OCI-LY7 (cell line): ENCODE measurements around the gene IGSF9. TPM values are rescaled to one million over a fixed set of nuclear protein-coding genes. Genes with fewer than 3 reads are reported as not detected.

Source experiments
- BruUV-seq: library from RNA; stranded (reverse); fragments of 400-500 nt; replicated peaks from 2 replicates; lab custom pipeline; 2021; lab: Mats Ljungman, UMichigan
- CTCF ChIA-PET: fragments of 300-600 bp; sonication (Branson Sonifier 250); formaldehyde crosslinking; loops from one replicate; lab custom pipeline; 2022; ENCODE audit warnings: antibody characterized with exemption; ENCODE audit not compliant: unreplicated experiment; lab: Charles Lee
- POLR2A ChIA-PET: fragments of 300-600 bp; sonication (Branson Sonifier 250); formaldehyde crosslinking; loops from one replicate; lab custom pipeline; 2022; ENCODE audit warnings: antibody characterized with exemption; lab: Charles Lee
- DNase-seq: peaks from one replicate; pipeline ENCODE4 v3.0.0-alpha.2; 2015; ENCODE audit warnings: low spot score
- H2AFZ ChIP-seq: fragments of 200-600 bp; sonication (generic), shearing (Covaris generic); 2 replicates; pipeline ENCODE4 v1.6.1; 2014; ENCODE audit warnings: mild to moderate bottlenecking, antibody characterized with exemption, low read length, moderate library complexity
- H3K27ac ChIP-seq: fragments of 200-600 bp; sonication (generic); 2 replicates; pipeline ENCODE4 v1.5.1; 2014; ENCODE audit warnings: mixed run types, low read depth, mild to moderate bottlenecking, moderate library complexity, low read length, inconsistent platforms; ENCODE audit not compliant: poor library complexity, severe bottlenecking
- H3K36me3 ChIP-seq: fragments of 200-600 bp; sonication (generic); 2 replicates; pipeline ENCODE4 v1.6.1; 2014; ENCODE audit warnings: mild to moderate bottlenecking, antibody characterized with exemption, low read length, moderate library complexity, mixed read lengths; ENCODE audit not compliant: insufficient read depth
- H3K4me1 ChIP-seq: fragments of 200-600 bp; sonication (generic); 2 replicates; pipeline ENCODE4 v1.5.1; 2014; ENCODE audit warnings: mild to moderate bottlenecking, low read length; ENCODE audit not compliant: insufficient read depth, poor library complexity, severe bottlenecking
- H3K4me2 ChIP-seq: fragments of 200-600 bp; sonication (generic); 2 replicates; pipeline ENCODE4 v1.6.1; 2014; ENCODE audit warnings: mild to moderate bottlenecking, low read length
- H3K4me3 ChIP-seq: fragments of 200-600 bp; sonication (generic); 2 replicates; pipeline ENCODE4 v1.5.1; 2014; ENCODE audit warnings: mild to moderate bottlenecking, low read depth, low read length; ENCODE audit not compliant: poor library complexity, severe bottlenecking
- H3K79me2 ChIP-seq: fragments of 200-600 bp; sonication (generic); 2 replicates; pipeline ENCODE4 v1.6.1; 2016; ENCODE audit warnings: low read depth, mild to moderate bottlenecking, low read length, moderate library complexity, mixed read lengths; ENCODE audit not compliant: insufficient read depth
- H3K9me2 ChIP-seq: fragments of 200-600 bp; sonication (generic); 2 replicates; pipeline ENCODE4 v1.6.1; 2016; ENCODE audit warnings: mild to moderate bottlenecking, low read length, mixed read lengths; ENCODE audit not compliant: insufficient read depth
- H3K9me3 ChIP-seq: fragments of 200-600 bp; sonication (generic); 2 replicates; pipeline ENCODE4 v1.6.1; 2014; ENCODE audit warnings: mild to moderate bottlenecking, mixed run types, low read length, mixed read lengths
- H4K20me1 ChIP-seq: fragments of 200-600 bp; sonication (generic); 2 replicates; pipeline ENCODE4 v1.6.1; 2014; ENCODE audit warnings: mild to moderate bottlenecking, antibody characterized with exemption, low read length, moderate library complexity, mixed read lengths; ENCODE audit not compliant: insufficient read depth
- EZH2phosphoT487 ChIP-seq: fragments of 200-600 bp; sonication (generic); IDR thresholded peaks from 2 replicates; pipeline ENCODE4 v1.6.1; 2018; ENCODE audit warnings: low read depth, borderline replicate concordance, mild to moderate bottlenecking, mixed run types, antibody characterized with exemption, low read length, moderate library complexity, mixed read lengths
- intact Hi-C: fragments of 100-400 bp; cut with micrococcal nuclease; formaldehyde crosslinking; loops from one replicate; pipeline ENCODE4 v1.10.0; 2022; ENCODE audit not compliant: unreplicated experiment
- total RNA-seq, 2 experiments: library from RNA; depleted of rRNA in 1 of 2; stranded (reverse); fragments of >200 nt in 1 of 2; shearing (Covaris generic) in 1 of 2; gene quantifications; 2 replicates each; pipeline ENCODE4 v1.2.3, GENCODE V29; 2014 to 2022
- TF ChIP-seq, protein P1 (sequence below): fragments of 200-600 bp; sonication (generic); conservative IDR thresholded peaks from 2 replicates; pipeline ENCODE4 v1.5.1; 2014; ENCODE audit warnings: mild to moderate bottlenecking, antibody characterized with exemption, low read length, moderate library complexity, mixed read lengths

IGSF9 gene
- total RNA-seq, 2 experiments from 2014 or later, result not detected

DNA sequence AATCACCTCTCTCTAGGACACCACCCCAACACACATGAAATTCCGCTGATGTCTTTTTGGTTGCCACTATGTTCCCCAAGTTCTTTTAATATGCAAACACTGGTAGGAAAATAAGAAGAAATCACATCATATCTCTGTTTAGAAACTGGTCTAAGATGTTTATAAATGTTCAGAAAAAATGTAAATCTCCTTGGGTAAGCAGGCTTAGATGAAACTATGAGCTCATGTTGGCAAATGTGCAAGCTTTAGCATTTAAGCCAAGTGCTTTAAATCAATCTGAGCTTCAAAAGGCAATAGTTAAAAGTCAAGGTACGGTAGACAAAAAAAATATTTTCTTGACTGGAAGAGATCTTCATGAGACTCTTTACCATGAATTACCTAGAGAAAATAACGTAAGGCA, 33.8 kb upstream of the IGSF9 start:
- Histone ChIP-seq H3K27ac (no peak overlapping the region), H3K4me1 (no peaks in the 10 kb centered on the region), H3K4me2 (no peak overlapping the region), H3K36me3 (no peaks in the 10 kb centered on the region), H3K4me3 (no peak overlapping the region), H3K79me2 (no peaks in the 10 kb centered on the region), H4K20me1 (no peaks in the 10 kb centered on the region), H3K9me3 (no peaks in the 10 kb centered on the region), H3K9me2 (no peaks in the 10 kb centered on the region), H2AFZ (no peak overlapping the region)
- POLR2A ChIA-PET, result interaction anchor here (0.7 kb wide), 1 partner anchor 209 kb away, joined by 5 read pairs; no protein-coding TSS in a partner anchor
- DNase-seq, result no peak
- no TSS peak for BruUV-seq
- CTCF ChIA-PET, result interaction anchor here (0.5 to 1.5 kb wide), 2 partner anchors 28 to 57 kb away, joined by 3 read pairs; no protein-coding TSS in a partner anchor
- TF ChIP-seq, protein P1, sequence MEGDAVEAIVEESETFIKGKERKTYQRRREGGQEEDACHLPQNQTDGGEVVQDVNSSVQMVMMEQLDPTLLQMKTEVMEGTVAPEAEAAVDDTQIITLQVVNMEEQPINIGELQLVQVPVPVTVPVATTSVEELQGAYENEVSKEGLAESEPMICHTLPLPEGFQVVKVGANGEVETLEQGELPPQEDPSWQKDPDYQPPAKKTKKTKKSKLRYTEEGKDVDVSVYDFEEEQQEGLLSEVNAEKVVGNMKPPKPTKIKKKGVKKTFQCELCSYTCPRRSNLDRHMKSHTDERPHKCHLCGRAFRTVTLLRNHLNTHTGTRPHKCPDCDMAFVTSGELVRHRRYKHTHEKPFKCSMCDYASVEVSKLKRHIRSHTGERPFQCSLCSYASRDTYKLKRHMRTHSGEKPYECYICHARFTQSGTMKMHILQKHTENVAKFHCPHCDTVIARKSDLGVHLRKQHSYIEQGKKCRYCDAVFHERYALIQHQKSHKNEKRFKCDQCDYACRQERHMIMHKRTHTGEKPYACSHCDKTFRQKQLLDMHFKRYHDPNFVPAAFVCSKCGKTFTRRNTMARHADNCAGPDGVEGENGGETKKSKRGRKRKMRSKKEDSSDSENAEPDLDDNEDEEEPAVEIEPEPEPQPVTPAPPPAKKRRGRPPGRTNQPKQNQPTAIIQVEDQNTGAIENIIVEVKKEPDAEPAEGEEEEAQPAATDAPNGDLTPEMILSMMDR, result no peak
- no peak for TF ChIP-seq EZH2phosphoT487
- intact Hi-C loops, result no loop called here

DNA sequence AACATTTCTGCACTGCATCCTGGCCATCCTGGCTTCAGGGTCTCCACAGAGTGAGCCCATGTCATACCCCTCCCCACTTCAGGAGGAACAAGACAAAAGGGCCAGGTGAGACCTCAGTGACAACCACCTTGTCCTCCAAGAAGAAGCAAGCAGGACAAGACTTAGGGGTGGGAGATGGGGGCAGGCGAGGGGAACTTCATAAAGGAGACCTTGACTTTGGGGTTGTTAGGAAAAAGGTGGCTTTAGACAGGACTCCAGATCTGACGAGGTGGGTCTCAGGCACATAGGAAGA, 32.6 kb upstream of the IGSF9 start:
- BruUV-seq, result no TSS peak
- Histone ChIP-seq H3K4me3 (no peak overlapping the region), H4K20me1 (no peaks in the 10 kb centered on the region), H3K9me3 (no peaks in the 10 kb centered on the region), H3K9me2 (no peaks in the 10 kb centered on the region), H3K79me2 (no peaks in the 10 kb centered on the region), H3K4me2 (no peak overlapping the region), H2AFZ (no peak overlapping the region), H3K4me1 (no peaks in the 10 kb centered on the region), H3K27ac (no peak overlapping the region), H3K36me3 (no peaks in the 10 kb centered on the region)
- ChIA-PET POLR2A (interaction anchor here (0.6 kb wide), 1 partner anchor 20 kb away, joined by 4 read pairs; no protein-coding TSS in a partner anchor), CTCF (interaction anchor here (1.5 kb wide), 1 partner anchor 29 kb away, joined by 3 read pairs; no protein-coding TSS in a partner anchor)
- TF ChIP-seq EZH2phosphoT487, result no peak
- TF ChIP-seq, protein P1, result no peak
- intact Hi-C loops, result no loop called here
- no peak for DNase-seq

DNA sequence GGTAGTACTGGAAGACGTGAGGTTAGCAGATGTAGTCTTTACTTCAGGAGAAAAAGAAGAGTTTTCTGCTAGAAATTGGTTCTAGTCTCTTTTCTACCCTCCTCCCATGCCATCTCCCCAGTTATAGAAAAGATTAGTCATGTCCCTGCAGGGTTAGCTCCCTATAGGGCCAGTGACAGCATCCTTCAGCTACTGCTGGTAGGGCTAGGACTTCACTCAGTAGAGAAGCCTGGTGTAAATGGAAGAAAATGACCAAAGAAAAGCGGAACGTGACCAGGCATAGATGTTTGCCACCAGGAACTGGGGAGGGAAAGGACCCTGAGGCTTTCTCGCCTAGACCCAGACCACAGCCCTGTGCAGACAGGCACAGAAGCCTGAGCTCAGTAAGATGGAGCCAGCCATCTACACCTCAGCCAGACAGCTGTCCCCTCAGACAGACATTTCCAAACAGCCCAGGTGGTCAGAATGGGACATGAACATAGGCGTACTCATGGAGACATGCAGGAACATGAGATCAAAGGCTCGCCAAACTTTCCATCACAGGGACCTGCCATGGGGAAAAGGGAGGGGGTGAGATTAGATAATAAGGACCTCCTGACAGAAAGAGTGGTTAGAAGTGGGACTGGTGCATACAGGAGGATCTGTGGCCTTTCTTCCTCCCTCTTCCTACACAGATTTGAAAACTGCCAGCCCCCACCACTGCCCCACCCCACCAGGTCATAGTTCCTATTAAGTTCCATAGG, 32.1 kb upstream of the IGSF9 start:
- Histone ChIP-seq H3K4me1 (no peaks in the 10 kb centered on the region), H3K4me3 (no peak overlapping the region), H3K79me2 (no peaks in the 10 kb centered on the region), H3K9me2 (no peaks in the 10 kb centered on the region), H4K20me1 (no peaks in the 10 kb centered on the region), H3K27ac (no peak overlapping the region), H3K36me3 (no peaks in the 10 kb centered on the region), H2AFZ (no peak overlapping the region), H3K9me3 (no peaks in the 10 kb centered on the region), H3K4me2 (no peak overlapping the region)
- BruUV-seq, result no TSS peak
- no peak for DNase-seq
- CTCF ChIA-PET, result interaction anchor here (1.5 kb wide), 1 partner anchor 30 kb away, joined by 3 read pairs; no protein-coding TSS in a partner anchor
- intact Hi-C loops, result no loop called here
- no peak for TF ChIP-seq EZH2phosphoT487
- TF ChIP-seq, protein P1, result no peak
- POLR2A ChIA-PET, result interaction anchor here (0.6 to 0.7 kb wide), 2 partner anchors 21 to 1191 kb away, joined by 3 to 4 read pairs; no protein-coding TSS in a partner anchor
